ENCODE measurements around the gene KNG1.

GRCh38 chr3:186669378-186670084 lies 47.6 kb upstream of the KNG1 start:
- TF ChIP-seq CTCF (IDR thresholded peaks at IDR 0.05) (no peak), POLR2AphosphoS5 (IDR thresholded peaks at IDR 0.05) (no peak)
